IMR-90 (cell line): ENCODE measurements around the gene ATF7IP. TPM values are rescaled to one million over a fixed set of nuclear protein-coding genes. Genes with fewer than 3 reads are reported as not detected.

ENCODE experiments used
- ATAC-seq: fragments of 200-7000 bp; cut with Tn5 transposase; 2 replicates; pipeline ENCODE4 v1.9.1; 2020; ENCODE audit warnings: low read depth, mild to moderate bottlenecking, moderate library complexity
- BruUV-seq: library from RNA; stranded (reverse); fragments of 400-500 nt; replicated peaks from 2 replicates; lab custom pipeline; 2021; lab: Mats Ljungman, UMichigan
- CTCF ChIA-PET: fragments of 300-600 bp; formaldehyde crosslinking; extraction: SDS; loops from one replicate; lab custom pipeline; 2021; ENCODE audit warnings: antibody characterized with exemption; lab: Yijun Ruan, JAX
- POLR2A ChIA-PET: fragments of 300-600 bp; sonication (Branson Sonifier 250); formaldehyde crosslinking; loops from one replicate; lab custom pipeline; 2022; ENCODE audit warnings: antibody characterized with exemption; ENCODE audit not compliant: unreplicated experiment; lab: Charles Lee
- DNase-seq: peaks from one replicate; pipeline ENCODE4 v3.0.0; 2013
- H2AFZ ChIP-seq: replicated peaks from 2 replicates; pipeline ENCODE3; 2013; ENCODE audit warnings: low read length, mild to moderate bottlenecking; ENCODE audit not compliant: poor library complexity
- H2AK5ac ChIP-seq: 2 replicates; pipeline ENCODE4 v1.6.1; 2013; ENCODE audit warnings: low read depth, low read length, inconsistent platforms
- H2AK9ac ChIP-seq: replicated peaks from 2 replicates; pipeline ENCODE3; 2013; ENCODE audit warnings: mild to moderate bottlenecking, low read depth, low read length, moderate library complexity; ENCODE audit not compliant: poor library complexity
- H2BK120ac ChIP-seq: 2 replicates; pipeline ENCODE4 v1.6.1; 2013; ENCODE audit warnings: low read depth, low read length, inconsistent platforms
- H2BK15ac ChIP-seq: 3 replicates; pipeline ENCODE4 v1.6.1; 2013; ENCODE audit warnings: low read depth, low read length, inconsistent platforms
- H2BK20ac ChIP-seq: 2 replicates; pipeline ENCODE4 v1.6.1; 2013; ENCODE audit warnings: low read depth, mild to moderate bottlenecking, inconsistent platforms, low read length, moderate library complexity
- H2BK5ac ChIP-seq: 2 replicates; pipeline ENCODE4 v1.6.1; 2013; ENCODE audit warnings: mild to moderate bottlenecking, low read depth, low read length, inconsistent platforms; ENCODE audit not compliant: poor library complexity, severe bottlenecking
- H3K14ac ChIP-seq: replicated peaks from 2 replicates; pipeline ENCODE4 v1.6.1; 2013; ENCODE audit warnings: low read depth, low read length, inconsistent platforms
- H3K18ac ChIP-seq: 2 replicates; pipeline ENCODE4 v1.6.1; 2013; ENCODE audit warnings: low read depth, low read length, control low read depth
- H3K23ac ChIP-seq: 2 replicates; pipeline ENCODE4 v1.6.1; 2013; ENCODE audit warnings: low read depth, low read length, inconsistent platforms
- H3K27ac ChIP-seq: 2 replicates; pipeline ENCODE4 v1.5.1; 2013; ENCODE audit warnings: mild to moderate bottlenecking, control low read depth, low read length; ENCODE audit not compliant: insufficient read depth
- H3K27me3 ChIP-seq: 2 replicates; pipeline ENCODE4 v1.6.1; 2013; ENCODE audit warnings: low read length; ENCODE audit not compliant: control insufficient read depth, insufficient read depth
- H3K36me3 ChIP-seq: 2 replicates; pipeline ENCODE4 v1.6.1; 2013; ENCODE audit warnings: low read length, mixed read lengths; ENCODE audit not compliant: control insufficient read depth, insufficient read depth
- H3K4ac ChIP-seq: 2 replicates; pipeline ENCODE4 v1.6.1; 2013; ENCODE audit warnings: low read depth, low read length, inconsistent platforms
- H3K4me1 ChIP-seq: 2 replicates; pipeline ENCODE4 v1.6.1; 2013; ENCODE audit warnings: low read length, mixed read lengths; ENCODE audit not compliant: control insufficient read depth, insufficient read depth
- H3K4me2 ChIP-seq: 2 replicates; pipeline ENCODE4 v1.6.1; 2013; ENCODE audit warnings: low read depth, mild to moderate bottlenecking, control low read depth, low read length, moderate library complexity
- H3K4me3 ChIP-seq: 2 replicates; pipeline ENCODE4 v1.5.1; 2013; ENCODE audit warnings: low read depth, mild to moderate bottlenecking, control low read depth, low read length, moderate library complexity; ENCODE audit not compliant: insufficient read depth
- H3K56ac ChIP-seq: 2 replicates; pipeline ENCODE4 v1.6.1; 2013; ENCODE audit warnings: low read length, inconsistent platforms; ENCODE audit not compliant: insufficient read depth; ENCODE audit errors: extremely low read depth
- H3K79me1 ChIP-seq, 2 experiments: 2 replicates each; pipeline ENCODE4 v1.6.1; 2013; ENCODE audit warnings: low read length in 2 of 2, inconsistent platforms in 1 of 2, low read depth in 1 of 2
- H3K9ac ChIP-seq: 2 replicates; pipeline ENCODE4 v1.6.1; 2013; ENCODE audit warnings: low read depth, low read length, control low read depth
- H3K9me1 ChIP-seq: 2 replicates; pipeline ENCODE4 v1.6.1; 2013; ENCODE audit warnings: low read length, inconsistent platforms; ENCODE audit not compliant: insufficient read depth
- H3K9me3 ChIP-seq: 2 replicates; pipeline ENCODE4 v1.6.1; 2013; ENCODE audit warnings: low read length; ENCODE audit not compliant: control insufficient read depth, insufficient read depth
- H4K20me1 ChIP-seq: 2 replicates; pipeline ENCODE4 v1.6.1; 2013; ENCODE audit warnings: low read length, inconsistent platforms; ENCODE audit not compliant: insufficient read depth
- H4K5ac ChIP-seq: 2 replicates; pipeline ENCODE4 v1.6.1; 2013; ENCODE audit warnings: mild to moderate bottlenecking, low read depth, low read length, control low read depth
- H4K8ac ChIP-seq, 2 experiments: 2 replicates each; pipeline ENCODE4 v1.6.1; 2013; ENCODE audit warnings: low read depth in 2 of 2, low read length in 2 of 2, control low read depth in 1 of 2, inconsistent platforms in 1 of 2
- H4K91ac ChIP-seq: 2 replicates; pipeline ENCODE4 v1.6.1; 2013; ENCODE audit warnings: low read depth, low read length, inconsistent platforms; ENCODE audit not compliant: insufficient read depth
- CEBPB ChIP-seq: IDR thresholded peaks from 2 replicates; pipeline ENCODE4 v1.6.1; 2012; ENCODE audit warnings: low read depth, low read length, improper control_type of control experiment
- CTCF ChIP-seq: conservative IDR thresholded peaks from 2 replicates; pipeline ENCODE4 v1.5.1; 2012; ENCODE audit warnings: mild to moderate bottlenecking, low read depth, low read length, improper control_type of control experiment
- MAFK ChIP-seq: IDR thresholded peaks from 2 replicates; pipeline ENCODE4 v1.6.1; 2012; ENCODE audit warnings: low read depth, low read length, improper control_type of control experiment
- NFE2L2 ChIP-seq: fragments of 150-350 bp; IDR thresholded peaks from 2 replicates; pipeline ENCODE4 v1.6.1; 2016; ENCODE audit warnings: low read depth, mild to moderate bottlenecking, low read length
- SMC3 ChIP-seq: fragments of 150-350 bp; IDR thresholded peaks from 2 replicates; pipeline ENCODE4 v1.6.1; 2016; ENCODE audit warnings: low read depth, mild to moderate bottlenecking, antibody characterized with exemption, low read length, moderate library complexity
- WGBS, 2 experiments: methylation state at CpG; one replicate each; pipeline versions ENCODE4 v1.1.5 to v1.1.7; 2013; ENCODE audit warnings: missing lambda C conversion rate in 2 of 2; ENCODE audit not compliant: insufficient read length in 1 of 2; ENCODE audit errors: extremely low coverage in 2 of 2; 5-methylcytosine and 5-hydroxymethylcytosine counted together
- dilution Hi-C: fragments of 300-500 bp; cut with HindIII; formaldehyde crosslinking; loops from one replicate; pipeline ENCODE4 v1.14.3; 2018; ENCODE audit warnings: low sequenced_read_pairs; ENCODE audit not compliant: unreplicated experiment
- in situ Hi-C: fragments of 300-500 bp; cut with MboI; formaldehyde crosslinking; loops from 3 replicates; pipeline ENCODE4 v1.14.3; 2019; ENCODE audit warnings: low sequenced_read_pairs, inconsistent platforms, mixed read lengths
- intact Hi-C: fragments of 100-400 bp; cut with micrococcal nuclease; formaldehyde crosslinking; loops from 2 replicates; pipeline ENCODE4 v1.10.0; 2022
- polyA plus RNA-seq, 3 experiments: library from polyadenylated mRNA; depleted of rRNA; stranded (reverse); fragments of >200 nt; gene quantifications; 2 replicates each; pipeline ENCODE4 v1.2.3, GENCODE V29; 2012; ENCODE audit warnings: low replicate concordance in 1 of 3
- total RNA-seq: library from RNA; depleted of rRNA; stranded (reverse); fragments of >200 nt; gene quantifications from 2 replicates; pipeline ENCODE4 v1.2.3, GENCODE V29; 2012

ATF7IP gene
- total and polyA plus RNA-seq, 2 of the 4 experiments (the other 2 are of a cell fraction), result 9.4 to 22.8 TPM

DNA sequence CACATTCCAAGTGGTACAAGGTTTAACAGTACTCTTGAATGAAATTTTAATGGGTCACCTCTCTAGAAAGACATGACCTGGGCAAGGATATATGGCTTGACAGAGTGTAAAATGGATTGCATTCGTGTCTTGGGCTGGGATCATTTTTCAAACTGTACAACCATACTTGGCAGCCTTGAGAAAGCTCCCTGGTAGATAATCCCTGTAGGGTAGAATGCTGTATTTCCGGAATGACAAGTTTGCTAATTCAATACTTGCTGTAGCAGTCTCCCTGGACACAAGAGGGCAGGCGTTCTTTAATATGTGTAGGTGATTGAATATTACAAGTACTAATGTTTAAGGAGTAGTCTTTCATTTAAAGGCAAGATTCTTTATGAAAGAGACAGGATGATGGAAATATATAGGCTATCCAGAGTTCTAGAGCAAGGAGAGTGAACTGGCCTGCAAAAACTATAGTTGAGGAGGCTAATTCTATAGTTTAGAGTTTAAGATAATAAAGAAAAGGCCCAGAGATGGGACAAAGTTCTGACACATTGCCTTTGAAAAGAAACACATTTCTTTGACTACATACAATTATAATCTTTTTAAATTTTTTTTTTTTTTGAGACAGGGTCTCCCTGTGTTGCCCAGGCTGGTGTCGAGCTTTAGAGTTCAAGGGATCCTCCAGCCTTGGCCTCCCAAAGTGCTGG is 148.8 kb downstream of the ATF7IP start:
- Histone ChIP-seq H2AK5ac (no peak overlapping the region), H3K4me2 (no peak overlapping the region)

More for the DNA sequence above, 148.8 kb downstream of the ATF7IP start:
- H3K9me3 ChIP-seq, result no peaks in the 10 kb centered on the region
- no peak overlapping the region for H3K4ac ChIP-seq
- CTCF ChIA-PET, result interaction anchor here (0.6 kb wide), 2 partner anchors 9 to 256 kb away, joined by 3 to 4 read pairs; no protein-coding TSS in a partner anchor
- peak; percentile 65; the same call in 1 of the 2 replicates for ATAC-seq
- no peak overlapping the region for H2BK15ac ChIP-seq
- H2AFZ ChIP-seq, result no peak overlapping the region
- no peak overlapping the region for H3K14ac ChIP-seq
- no peak overlapping the region for H3K23ac ChIP-seq
- H2AK9ac ChIP-seq, result no peak overlapping the region
- no CpG with 5 or more reads among the region's 4 CpGs for WGBS, 2 experiments
- intact Hi-C loops, result no loop called here
- no peak overlapping the region for H4K8ac ChIP-seq
- no peaks in the 10 kb centered on the region for H3K36me3 ChIP-seq
- H2BK20ac ChIP-seq, result no peak overlapping the region
- H3K4me3 ChIP-seq, result no peak overlapping the region
- TF ChIP-seq CTCF (peak; percentile 33; the same call in 1 of the 2 replicates), NFE2L2 (no peak), MAFK (no peak), SMC3 (no peak), CEBPB (no peak)
- no peaks in the 10 kb centered on the region for H3K4me1 ChIP-seq
- in situ Hi-C loops, result no loop called here
- no peaks in the 10 kb centered on the region for H3K9me1 ChIP-seq
- dilution Hi-C loops, result no loop called here
- no peaks in the 10 kb centered on the region for H3K79me1 ChIP-seq
- H3K56ac ChIP-seq, result no peak overlapping the region
- peak; percentile 21 for DNase-seq
- no peak overlapping the region for H4K91ac ChIP-seq
- POLR2A ChIA-PET, result interaction anchor here (0.6 kb wide), 1 partner anchor 25 kb away, joined by 3 read pairs; no protein-coding TSS in a partner anchor
- H2BK120ac ChIP-seq, result no peak overlapping the region
- no peaks in the 10 kb centered on the region for H4K20me1 ChIP-seq
- H3K18ac ChIP-seq, result no peak overlapping the region
- H2BK5ac ChIP-seq, result no peak overlapping the region
- no peak overlapping the region for H3K27ac ChIP-seq
- BruUV-seq, result no TSS peak
- no peaks in the 10 kb centered on the region for H3K27me3 ChIP-seq
- H4K5ac ChIP-seq, result no peak overlapping the region
- H3K9ac ChIP-seq, result no peak overlapping the region
